Measurements from ENCODE around the gene MYO5A. TPM values are rescaled to one million over a fixed set of nuclear protein-coding genes. Genes with fewer than 3 reads are reported as not detected.
A peak's percentile ranks its signal among the peaks of the same experiment; 100 is the strongest.

MYO5A gene
- polyA plus RNA-seq, 1 of the 3 experiments (the other 2 are of a cell fraction), result 11.0 TPM

GRCh38 chr15:52434885-52435284 lies 93.8 kb downstream of the MYO5A start:
- Histone ChIP-seq H3K27ac (ENCODE audit: low read depth in 2 of 2, low read length in 1 of 2) (no peak overlapping the region), H3K9me2 (no peaks in the 10 kb centered on the region), H3K9ac (no peak overlapping the region), H3K4me2 (no peak overlapping the region), H3K36me3 (replicated peaks in 1 of 2; ENCODE audit: control insufficient read depth in 1 of 2, insufficient read depth in 2 of 2, low read length in 1 of 2) (no peaks in the 10 kb centered on the region), H3K9me3 (no peaks in the 10 kb centered on the region), H3F3A (replicated peaks; ENCODE audit: insufficient read depth) (no peaks in the 10 kb centered on the region), H3K4me3 (ENCODE audit: low read depth in 2 of 2, low read length in 1 of 2) (no peak overlapping the region), H2AFZ (ENCODE audit: low read depth) (no peak overlapping the region), H4K20me1 (ENCODE audit: insufficient read depth) (no peaks in the 10 kb centered on the region), H3K79me2 (ENCODE audit: insufficient read depth) (peaks cover 11% of the 10 kb centered on the region; the same call in 1 of the 2 replicates), H3K27me3 (ENCODE audit: insufficient read depth) (no peaks in the 10 kb centered on the region), H3K4me1 (ENCODE audit: control insufficient read depth in 1 of 2, insufficient read depth in 2 of 2, low read depth in 1 of 2, low read length in 1 of 2) (no peaks in the 10 kb centered on the region)
- ChIA-PET POLR2A (no interaction called here), CTCF (no interaction called here)
- no peak for DNase-seq
- 92% methylated on average over 3 of the region's 3 CpGs for WGBS (ENCODE audit: low lambda C conversion rate)
- TF ChIP-seq MEF2A (IDR thresholded peaks at IDR 0.05; ENCODE audit: borderline replicate concordance, low read depth) (no peak), CHD2 (IDR thresholded peaks at IDR 0.05; ENCODE audit: low read length, partially characterized antibody) (no peak), POLR2AphosphoS5 (IDR thresholded peaks at IDR 0.05; ENCODE audit: low read depth, low read length) (no peak), TEAD4 (IDR thresholded peaks at IDR 0.05; ENCODE audit: borderline replicate concordance, insufficient read depth) (no peak)
- TF ChIP-seq, protein P1, sequence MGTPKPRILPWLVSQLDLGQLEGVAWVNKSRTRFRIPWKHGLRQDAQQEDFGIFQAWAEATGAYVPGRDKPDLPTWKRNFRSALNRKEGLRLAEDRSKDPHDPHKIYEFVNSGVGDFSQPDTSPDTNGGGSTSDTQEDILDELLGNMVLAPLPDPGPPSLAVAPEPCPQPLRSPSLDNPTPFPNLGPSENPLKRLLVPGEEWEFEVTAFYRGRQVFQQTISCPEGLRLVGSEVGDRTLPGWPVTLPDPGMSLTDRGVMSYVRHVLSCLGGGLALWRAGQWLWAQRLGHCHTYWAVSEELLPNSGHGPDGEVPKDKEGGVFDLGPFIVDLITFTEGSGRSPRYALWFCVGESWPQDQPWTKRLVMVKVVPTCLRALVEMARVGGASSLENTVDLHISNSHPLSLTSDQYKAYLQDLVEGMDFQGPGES (IDR thresholded peaks at IDR 0.05; ENCODE audit: low read depth, low read length), result no peak

- no peak for TF ChIP-seq EP300 (IDR thresholded peaks at IDR 0.05; ENCODE audit: borderline replicate concordance in 1 of 2, low read depth in 1 of 2, low read length in 1 of 2)
- TF ChIP-seq CHD2 (IDR thresholded peaks at IDR 0.05; ENCODE audit: low read length, partially characterized antibody), result no peak
- no peak overlapping the region for H3K4me2 ChIP-seq
- H3K36me3 ChIP-seq (replicated peaks in 1 of 2; ENCODE audit: control insufficient read depth in 1 of 2, insufficient read depth in 2 of 2, low read length in 1 of 2), result peaks cover 0 to 12% of the 10 kb centered on the region in 2 experiments
- 90% methylated on average over 4 of the region's 4 CpGs for WGBS (ENCODE audit: low lambda C conversion rate)
- no peaks in the 10 kb centered on the region for H3K79me2 ChIP-seq (ENCODE audit: insufficient read depth)
- no peaks in the 10 kb centered on the region for H4K20me1 ChIP-seq (ENCODE audit: insufficient read depth)
- H3K4me1 ChIP-seq (ENCODE audit: control insufficient read depth in 1 of 2, insufficient read depth in 2 of 2, low read depth in 1 of 2, low read length in 1 of 2), result no peaks in the 10 kb centered on the region; a peak in 1 of 4 replicates
- H3K9ac ChIP-seq, result no peak overlapping the region
- DNase-seq, result no peak
- ChIA-PET CTCF (interaction anchor here (1.8 kb wide), 1 partner anchor 23 kb away, joined by 5 read pairs; no protein-coding TSS in a partner anchor), POLR2A (no interaction called here)
- H3K9me2 ChIP-seq, result no peaks in the 10 kb centered on the region
- H3K27me3 ChIP-seq (ENCODE audit: insufficient read depth), result no peaks in the 10 kb centered on the region
- no peak overlapping the region for H3K27ac ChIP-seq (ENCODE audit: low read depth in 2 of 2, low read length in 1 of 2)
- peaks cover 13% of the 10 kb centered on the region for H3F3A ChIP-seq (replicated peaks; ENCODE audit: insufficient read depth)
- no peak overlapping the region for H2AFZ ChIP-seq (ENCODE audit: low read depth)
- no peak overlapping the region for H3K4me3 ChIP-seq (ENCODE audit: low read depth in 2 of 2, low read length in 1 of 2)
- no peaks in the 10 kb centered on the region for H3K9me3 ChIP-seq
These were observed 100.4 kb downstream of the MYO5A start for GRCh38 chr15:52428297-52428696.

GRCh38 chr15:52427804-52428203 lies 100.9 kb downstream of the MYO5A start:
- H3K4me2 ChIP-seq, result no peak overlapping the region
- H3K9me2 ChIP-seq, result no peaks in the 10 kb centered on the region
- no peaks in the 10 kb centered on the region for H3K79me2 ChIP-seq (ENCODE audit: insufficient read depth)
- H3K4me3 ChIP-seq (ENCODE audit: low read depth in 2 of 2, low read length in 1 of 2), result no peak overlapping the region; a peak in 1 of 4 replicates
- ChIA-PET POLR2A (no interaction called here), CTCF (interaction anchor here (0.6 to 1.8 kb wide), 2 partner anchors 9 to 23 kb away, joined by 3 to 5 read pairs; no protein-coding TSS in a partner anchor)
- no peak overlapping the region for H2AFZ ChIP-seq (ENCODE audit: low read depth)
- no peaks in the 10 kb centered on the region; a peak in 1 of 4 replicates for H3K4me1 ChIP-seq (ENCODE audit: control insufficient read depth in 1 of 2, insufficient read depth in 2 of 2, low read depth in 1 of 2, low read length in 1 of 2)
- no peaks in the 10 kb centered on the region for H4K20me1 ChIP-seq (ENCODE audit: insufficient read depth)
- 13% methylated on average over 3 of the region's 3 CpGs for WGBS (ENCODE audit: low lambda C conversion rate)
- H3K27me3 ChIP-seq (ENCODE audit: insufficient read depth), result no peaks in the 10 kb centered on the region
- no peak overlapping the region for H3K27ac ChIP-seq (ENCODE audit: low read depth in 2 of 2, low read length in 1 of 2)
- DNase-seq, result peak; percentile 17
- H3K36me3 ChIP-seq (replicated peaks in 1 of 2; ENCODE audit: control insufficient read depth in 1 of 2, insufficient read depth in 2 of 2, low read length in 1 of 2), result peaks cover 0 to 12% of the 10 kb centered on the region in 2 experiments
- no peak overlapping the region for H3K9ac ChIP-seq
- no peaks in the 10 kb centered on the region for H3K9me3 ChIP-seq
- peaks cover 13% of the 10 kb centered on the region for H3F3A ChIP-seq (replicated peaks; ENCODE audit: insufficient read depth)
- TF ChIP-seq GABPA (IDR thresholded peaks at IDR 0.05; ENCODE audit: low read depth) (no peak), NFIC (IDR thresholded peaks at IDR 0.05; ENCODE audit: borderline replicate concordance) (peak; percentile 51), FOSL2 (IDR thresholded peaks at IDR 0.05; ENCODE audit: borderline replicate concordance, low read depth) (peak; percentile 5; the same call in 1 of the 2 replicates), YY1 (IDR thresholded peaks at IDR 0.05; ENCODE audit: low read depth) (no peak), USF1 (IDR thresholded peaks at IDR 0.05; ENCODE audit: borderline replicate concordance, low read depth) (no peak), MAX (IDR thresholded peaks at IDR 0.05; ENCODE audit: low read depth) (peak; percentile 44; the same call in 1 of the 2 replicates), RFX5 (IDR thresholded peaks at IDR 0.05; ENCODE audit: low read length) (no peak), ELF1 (IDR thresholded peaks at IDR 0.05) (no peak), TCF12 (IDR thresholded peaks at IDR 0.05) (peak; percentile 50; the same call in 1 of the 2 replicates), RAD21 (IDR thresholded peaks at IDR 0.05; ENCODE audit: low read length) (no peak)
- TF ChIP-seq, protein P2, sequence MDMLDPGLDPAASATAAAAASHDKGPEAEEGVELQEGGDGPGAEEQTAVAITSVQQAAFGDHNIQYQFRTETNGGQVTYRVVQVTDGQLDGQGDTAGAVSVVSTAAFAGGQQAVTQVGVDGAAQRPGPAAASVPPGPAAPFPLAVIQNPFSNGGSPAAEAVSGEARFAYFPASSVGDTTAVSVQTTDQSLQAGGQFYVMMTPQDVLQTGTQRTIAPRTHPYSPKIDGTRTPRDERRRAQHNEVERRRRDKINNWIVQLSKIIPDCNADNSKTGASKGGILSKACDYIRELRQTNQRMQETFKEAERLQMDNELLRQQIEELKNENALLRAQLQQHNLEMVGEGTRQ (IDR thresholded peaks at IDR 0.05; ENCODE audit: borderline replicate concordance, low read depth, low read length), result no peak
- TF ChIP-seq, protein P3, sequence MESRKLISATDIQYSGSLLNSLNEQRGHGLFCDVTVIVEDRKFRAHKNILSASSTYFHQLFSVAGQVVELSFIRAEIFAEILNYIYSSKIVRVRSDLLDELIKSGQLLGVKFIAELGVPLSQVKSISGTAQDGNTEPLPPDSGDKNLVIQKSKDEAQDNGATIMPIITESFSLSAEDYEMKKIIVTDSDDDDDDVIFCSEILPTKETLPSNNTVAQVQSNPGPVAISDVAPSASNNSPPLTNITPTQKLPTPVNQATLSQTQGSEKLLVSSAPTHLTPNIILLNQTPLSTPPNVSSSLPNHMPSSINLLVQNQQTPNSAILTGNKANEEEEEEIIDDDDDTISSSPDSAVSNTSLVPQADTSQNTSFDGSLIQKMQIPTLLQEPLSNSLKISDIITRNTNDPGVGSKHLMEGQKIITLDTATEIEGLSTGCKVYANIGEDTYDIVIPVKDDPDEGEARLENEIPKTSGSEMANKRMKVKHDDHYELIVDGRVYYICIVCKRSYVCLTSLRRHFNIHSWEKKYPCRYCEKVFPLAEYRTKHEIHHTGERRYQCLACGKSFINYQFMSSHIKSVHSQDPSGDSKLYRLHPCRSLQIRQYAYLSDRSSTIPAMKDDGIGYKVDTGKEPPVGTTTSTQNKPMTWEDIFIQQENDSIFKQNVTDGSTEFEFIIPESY (IDR thresholded peaks at IDR 0.05; ENCODE audit: borderline replicate concordance, low read depth), result no peak

All from SK-N-SH (cell line).